ENCODE measurements around the gene SLC35F3. TPM values are rescaled to one million over a fixed set of nuclear protein-coding genes. Genes with fewer than 3 reads are reported as not detected.

SLC35F3 gene
- polyA plus RNA-seq, 1 donor from 2014 or later = 13.9 TPM

- no peaks in the 10 kb centered on the region for H3K79me2 ChIP-seq (replicated peaks; ENCODE audit: insufficient read depth, low read length)
- no peaks in the 10 kb centered on the region for H3K36me3 ChIP-seq (ENCODE audit: insufficient read depth, low read length)
- H2AFZ ChIP-seq (ENCODE audit: low read depth, low read length) = no peak overlapping the region
- no peak overlapping the region for H3K27ac ChIP-seq (ENCODE audit: low read length)
- TF ChIP-seq CTCF (IDR thresholded peaks at IDR 0.05; ENCODE audit: poor library complexity, severe bottlenecking) = no peak
- TF ChIP-seq MXI1 (conservative IDR thresholded peaks at IDR 0.05; ENCODE audit: poor library complexity, severe bottlenecking) = no peak
- TF ChIP-seq SMC3 (conservative IDR thresholded peaks at IDR 0.05; ENCODE audit: poor library complexity) = no peak
- no peaks in the 10 kb centered on the region for H4K20me1 ChIP-seq (ENCODE audit: insufficient read depth)
- H3K9me2 ChIP-seq (ENCODE audit: insufficient read depth, low read length) = no peaks in the 10 kb centered on the region
- no peaks in the 10 kb centered on the region for H3K27me3 ChIP-seq (ENCODE audit: insufficient read depth, low read depth, low read length)
- H3K9ac ChIP-seq (ENCODE audit: low read length) = no peak overlapping the region
- H3K9me3 ChIP-seq (ENCODE audit: low read length) = no peaks in the 10 kb centered on the region
- no peak overlapping the region for H3K4me2 ChIP-seq (ENCODE audit: low read length)
- H3F3A ChIP-seq (ENCODE audit: insufficient read depth, low read length, poor library complexity, severe bottlenecking) = no peaks in the 10 kb centered on the region
- H3K4me3 ChIP-seq (ENCODE audit: low read length) = peak overlapping the region; percentile 37
Observed at GRCh38 chr1:234229581-234230387, 325.3 kb downstream of the SLC35F3 start.

GRCh38 chr1:234230414-234230862, 326.0 kb downstream of the SLC35F3 start:
- H3K9me3 ChIP-seq (ENCODE audit: low read length) = no peaks in the 10 kb centered on the region
- H3K27ac ChIP-seq (ENCODE audit: low read length) = peak overlapping the region; percentile 10
- H3F3A ChIP-seq (ENCODE audit: insufficient read depth, low read length, poor library complexity, severe bottlenecking) = no peaks in the 10 kb centered on the region
- no peak overlapping the region for H2AFZ ChIP-seq (ENCODE audit: low read depth, low read length)
- H3K9me2 ChIP-seq (ENCODE audit: insufficient read depth, low read length) = no peaks in the 10 kb centered on the region
- H3K79me2 ChIP-seq (replicated peaks; ENCODE audit: insufficient read depth, low read length) = no peaks in the 10 kb centered on the region
- no peaks in the 10 kb centered on the region for H3K27me3 ChIP-seq (ENCODE audit: insufficient read depth, low read depth, low read length)
- H3K4me3 ChIP-seq (ENCODE audit: low read length) = peak overlapping the region; percentile 37
- no peak overlapping the region for H3K9ac ChIP-seq (ENCODE audit: low read length)
- no peak overlapping the region for H3K4me2 ChIP-seq (ENCODE audit: low read length)
- no peaks in the 10 kb centered on the region for H3K36me3 ChIP-seq (ENCODE audit: insufficient read depth, low read length)
- TF ChIP-seq, protein P1, sequence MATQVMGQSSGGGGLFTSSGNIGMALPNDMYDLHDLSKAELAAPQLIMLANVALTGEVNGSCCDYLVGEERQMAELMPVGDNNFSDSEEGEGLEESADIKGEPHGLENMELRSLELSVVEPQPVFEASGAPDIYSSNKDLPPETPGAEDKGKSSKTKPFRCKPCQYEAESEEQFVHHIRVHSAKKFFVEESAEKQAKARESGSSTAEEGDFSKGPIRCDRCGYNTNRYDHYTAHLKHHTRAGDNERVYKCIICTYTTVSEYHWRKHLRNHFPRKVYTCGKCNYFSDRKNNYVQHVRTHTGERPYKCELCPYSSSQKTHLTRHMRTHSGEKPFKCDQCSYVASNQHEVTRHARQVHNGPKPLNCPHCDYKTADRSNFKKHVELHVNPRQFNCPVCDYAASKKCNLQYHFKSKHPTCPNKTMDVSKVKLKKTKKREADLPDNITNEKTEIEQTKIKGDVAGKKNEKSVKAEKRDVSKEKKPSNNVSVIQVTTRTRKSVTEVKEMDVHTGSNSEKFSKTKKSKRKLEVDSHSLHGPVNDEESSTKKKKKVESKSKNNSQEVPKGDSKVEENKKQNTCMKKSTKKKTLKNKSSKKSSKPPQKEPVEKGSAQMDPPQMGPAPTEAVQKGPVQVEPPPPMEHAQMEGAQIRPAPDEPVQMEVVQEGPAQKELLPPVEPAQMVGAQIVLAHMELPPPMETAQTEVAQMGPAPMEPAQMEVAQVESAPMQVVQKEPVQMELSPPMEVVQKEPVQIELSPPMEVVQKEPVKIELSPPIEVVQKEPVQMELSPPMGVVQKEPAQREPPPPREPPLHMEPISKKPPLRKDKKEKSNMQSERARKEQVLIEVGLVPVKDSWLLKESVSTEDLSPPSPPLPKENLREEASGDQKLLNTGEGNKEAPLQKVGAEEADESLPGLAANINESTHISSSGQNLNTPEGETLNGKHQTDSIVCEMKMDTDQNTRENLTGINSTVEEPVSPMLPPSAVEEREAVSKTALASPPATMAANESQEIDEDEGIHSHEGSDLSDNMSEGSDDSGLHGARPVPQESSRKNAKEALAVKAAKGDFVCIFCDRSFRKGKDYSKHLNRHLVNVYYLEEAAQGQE (IDR thresholded peaks at IDR 0.05; ENCODE audit: borderline replicate concordance) = no peak
- peak; percentile 22 for TF ChIP-seq POLR2AphosphoS5 (IDR thresholded peaks at IDR 0.05)
- H4K20me1 ChIP-seq (ENCODE audit: insufficient read depth) = no peaks in the 10 kb centered on the region

- no peak overlapping the region for H3K27ac ChIP-seq (ENCODE audit: low read length)
- no peaks in the 10 kb centered on the region for H3K9me3 ChIP-seq (ENCODE audit: low read length)
- H3K9me2 ChIP-seq (ENCODE audit: insufficient read depth, low read length) = no peaks in the 10 kb centered on the region
- H3K4me3 ChIP-seq (ENCODE audit: low read length) = no peak overlapping the region
- no peaks in the 10 kb centered on the region for H3F3A ChIP-seq (ENCODE audit: insufficient read depth, low read length, poor library complexity, severe bottlenecking)
- H2AFZ ChIP-seq (ENCODE audit: low read depth, low read length) = no peak overlapping the region
- H3K36me3 ChIP-seq (ENCODE audit: insufficient read depth, low read length) = no peaks in the 10 kb centered on the region
- no peaks in the 10 kb centered on the region for H3K27me3 ChIP-seq (ENCODE audit: insufficient read depth, low read depth, low read length)
- TF ChIP-seq EZH2 (IDR thresholded peaks at IDR 0.05; ENCODE audit: borderline replicate concordance, insufficient read depth, low read length, poor library complexity, severe bottlenecking) (no peak), TAF1 (IDR thresholded peaks at IDR 0.05; ENCODE audit: low read depth) (no peak), CTCF (IDR thresholded peaks at IDR 0.05; ENCODE audit: poor library complexity, severe bottlenecking) (no peak)
- TF ChIP-seq, protein P1 (IDR thresholded peaks at IDR 0.05; ENCODE audit: borderline replicate concordance) = no peak
- H3K4me2 ChIP-seq (ENCODE audit: low read length) = no peak overlapping the region
- no peaks in the 10 kb centered on the region for H4K20me1 ChIP-seq (ENCODE audit: insufficient read depth)
- H3K79me2 ChIP-seq (replicated peaks; ENCODE audit: insufficient read depth, low read length) = no peaks in the 10 kb centered on the region
- H3K9ac ChIP-seq (ENCODE audit: low read length) = no peak overlapping the region
Observed at GRCh38 chr1:234231061-234231892, 326.8 kb downstream of the SLC35F3 start.
